Stimulated activated CD4-positive, alpha-beta T cell treated with anti-CD3 and anti-CD28 coated beads, Interleukin-1b, Interleukin-23, amount 100 ng/mL, for 4 hours (primary cell): Measurements from ENCODE around the gene C16orf96.
"Not testable (repeated sequence)": the region's sequence is repeated elsewhere in the genome, so short reads cannot be mapped to it uniquely, and the experiment has no call there.

ENCODE experiments used
- DNase-seq, 2 donors: peaks; one replicate each; pipeline ENCODE4 v3.0.0-alpha.2; 2020; ENCODE audit warnings: low read depth in 2 of 2

The C16orf96 gene

GRCh38 chr16:4566144-4566543 lies 10.0 kb downstream of the C16orf96 start:
- DNase-seq: no peak

GRCh38 chr16:4570086-4570485 lies 13.9 kb downstream of the C16orf96 start:
- no peak for DNase-seq

- DNase-seq: no peak
These were observed 14.7 kb downstream of the C16orf96 start for GRCh38 chr16:4570688-4571321.

- no peak for DNase-seq
These were observed 16.6 kb downstream of the C16orf96 start for GRCh38 chr16:4572715-4573114.

- not testable (repeated sequence) for DNase-seq
These were observed 17.8 kb downstream of the C16orf96 start for GRCh38 chr16:4573926-4574325.

GRCh38 chr16:4574919-4575705 lies 19.0 kb downstream of the C16orf96 start:
- DNase-seq: no peak

- no peak for DNase-seq
These were observed 19.9 kb downstream of the C16orf96 start for GRCh38 chr16:4576008-4576407.

GRCh38 chr16:4578961-4579530 lies 22.9 kb downstream of the C16orf96 start:
- DNase-seq: no peak

- DNase-seq: no peak
These were observed 24.1 kb downstream of the C16orf96 start for GRCh38 chr16:4580250-4580649.

GRCh38 chr16:4583906-4584305 lies 27.8 kb downstream of the C16orf96 start:
- no peak for DNase-seq

- DNase-seq: no peak
These were observed 30.2 kb downstream of the C16orf96 start for GRCh38 chr16:4586291-4586690.

- no peak for DNase-seq
These were observed 32.2 kb downstream of the C16orf96 start for GRCh38 chr16:4588386-4588785.

- no peak for DNase-seq
These were observed 32.8 kb downstream of the C16orf96 start for GRCh38 chr16:4588961-4589360.

- no peak for DNase-seq
These were observed 35.1 kb downstream of the C16orf96 start for GRCh38 chr16:4591191-4591590.

GRCh38 chr16:4591706-4592470 lies 35.7 kb downstream of the C16orf96 start:
- DNase-seq: no peak

GRCh38 chr16:4593086-4593485 lies 36.9 kb downstream of the C16orf96 start:
- DNase-seq: no peak

GRCh38 chr16:4594433-4595410 lies 38.6 kb downstream of the C16orf96 start:
- DNase-seq: no peak

- DNase-seq: no peak
These were observed 41.0 kb downstream of the C16orf96 start for GRCh38 chr16:4597174-4597573.

GRCh38 chr16:4599037-4599436 lies 42.9 kb downstream of the C16orf96 start:
- no peak for DNase-seq

GRCh38 chr16:4599545-4599944 lies 43.4 kb downstream of the C16orf96 start:
- no peak for DNase-seq
